ENCODE results near the gene SOX9.
"Not testable (repeated sequence)": the region's sequence is repeated elsewhere in the genome, so short reads cannot be mapped to it uniquely, and the experiment has no call there.

Gene SOX9

DNA sequence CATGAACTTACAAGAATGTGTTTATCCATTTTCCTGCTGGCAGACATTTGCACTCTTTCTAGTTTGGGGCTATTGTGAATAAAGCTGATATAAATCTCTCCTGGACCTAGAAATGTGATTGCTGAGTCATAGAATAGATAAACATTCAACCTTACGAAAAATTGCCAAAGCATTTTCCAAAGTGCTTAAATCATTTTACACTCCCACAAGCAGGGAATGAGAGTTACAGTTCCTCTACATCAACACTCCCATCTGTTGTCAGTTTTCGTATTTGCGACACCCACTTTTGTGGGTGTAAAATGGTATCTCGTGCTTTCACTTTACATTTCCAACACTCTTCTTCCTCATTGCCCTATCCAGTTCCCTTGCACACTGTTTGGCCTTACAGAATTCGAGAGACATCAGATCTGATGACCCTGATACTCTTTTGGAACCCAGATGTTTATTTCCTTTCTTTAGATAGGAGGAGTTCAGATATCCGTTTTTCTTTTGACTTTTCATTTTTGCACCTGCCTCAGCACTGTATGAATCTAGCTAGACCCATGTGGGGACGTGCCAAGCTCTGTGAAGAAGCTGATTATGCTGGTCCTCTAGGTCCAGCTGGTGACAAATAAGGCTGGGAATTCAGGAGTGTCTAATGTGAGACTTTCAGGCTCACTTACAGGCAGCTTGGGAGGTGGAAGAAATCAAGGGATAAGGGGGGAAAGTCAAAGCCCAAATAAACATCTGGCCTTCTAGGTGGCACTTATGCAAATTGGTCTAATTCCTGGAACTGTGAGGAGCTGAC, 14.0 kb downstream of the SOX9 start:
- no peak for DNase-seq

DNA sequence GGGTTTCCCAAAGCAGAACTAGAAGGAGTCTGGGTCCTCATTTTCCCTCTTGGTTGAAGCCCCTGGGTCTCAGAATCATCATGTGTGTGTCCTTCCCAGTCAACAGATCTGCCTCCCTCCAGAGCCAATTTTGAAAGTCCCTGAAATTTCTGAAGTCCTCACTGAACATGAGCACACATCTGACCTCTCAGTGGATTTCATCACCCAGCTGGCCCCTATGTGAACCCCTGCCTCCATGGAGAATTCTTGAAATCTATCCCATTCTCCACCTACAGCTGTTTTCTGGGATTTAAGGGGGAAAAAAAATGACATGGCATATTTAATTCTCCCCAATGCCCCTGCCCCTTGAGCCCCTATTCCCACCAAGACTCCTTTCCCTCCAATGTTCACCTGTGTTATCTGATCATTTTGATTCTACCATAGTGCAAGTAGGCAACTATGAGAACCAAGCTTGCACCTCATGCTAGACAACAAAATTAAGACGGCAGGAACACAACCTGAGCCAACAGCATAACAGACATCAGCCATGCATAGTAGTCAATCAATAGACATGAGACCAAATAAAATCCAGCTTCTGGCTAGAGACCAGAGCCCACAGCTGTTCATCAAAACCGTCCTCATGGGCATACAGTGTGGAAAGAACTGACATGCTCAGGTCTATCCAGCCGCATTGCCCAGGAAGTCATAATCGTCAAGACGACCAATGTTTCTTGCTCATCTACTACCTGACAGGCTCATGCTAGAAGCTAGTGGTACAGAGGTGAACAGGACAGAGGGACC, 14.9 kb downstream of the SOX9 start:
- DNase-seq, result no peak

DNA sequence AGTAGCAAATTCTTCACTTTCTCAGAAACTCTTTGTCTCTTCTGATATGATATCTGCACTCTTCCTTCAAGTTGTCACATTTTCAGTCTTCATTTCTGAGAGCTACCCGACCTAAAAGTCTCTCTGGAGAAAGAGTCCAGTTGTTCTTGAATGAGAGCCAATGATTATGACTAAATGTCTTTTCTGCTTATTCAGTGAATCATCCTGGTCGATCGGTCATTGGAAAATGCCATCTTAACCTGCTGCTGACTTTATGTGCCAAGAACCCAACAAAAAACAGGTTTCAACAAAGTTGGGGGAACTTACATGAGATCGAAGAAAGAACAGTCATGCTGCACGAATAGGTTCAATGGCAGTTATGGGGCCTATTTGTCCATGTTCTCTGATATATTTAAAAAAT, 15.9 kb downstream of the SOX9 start:
- DNase-seq, result no peak

DNA sequence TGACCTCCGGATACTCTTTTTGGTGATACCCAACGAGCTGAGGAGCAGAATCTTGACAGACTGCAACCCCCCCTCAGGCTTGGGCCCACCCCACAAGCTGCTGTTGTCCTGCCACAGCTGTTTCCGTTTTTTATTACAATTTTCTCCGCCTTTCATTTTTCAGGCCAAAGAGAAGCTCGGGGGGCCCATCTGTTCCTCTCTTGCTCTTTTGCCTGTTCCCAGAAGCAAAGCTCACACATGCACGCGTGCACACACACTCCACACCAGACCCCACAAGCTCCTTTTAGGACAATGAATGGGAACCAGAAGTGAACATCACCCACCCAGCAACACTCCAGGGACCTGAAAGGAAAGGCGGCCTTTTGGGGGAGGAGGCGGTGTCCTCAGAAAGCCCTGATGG, 16.3 kb downstream of the SOX9 start:
- DNase-seq, result no peak

DNA sequence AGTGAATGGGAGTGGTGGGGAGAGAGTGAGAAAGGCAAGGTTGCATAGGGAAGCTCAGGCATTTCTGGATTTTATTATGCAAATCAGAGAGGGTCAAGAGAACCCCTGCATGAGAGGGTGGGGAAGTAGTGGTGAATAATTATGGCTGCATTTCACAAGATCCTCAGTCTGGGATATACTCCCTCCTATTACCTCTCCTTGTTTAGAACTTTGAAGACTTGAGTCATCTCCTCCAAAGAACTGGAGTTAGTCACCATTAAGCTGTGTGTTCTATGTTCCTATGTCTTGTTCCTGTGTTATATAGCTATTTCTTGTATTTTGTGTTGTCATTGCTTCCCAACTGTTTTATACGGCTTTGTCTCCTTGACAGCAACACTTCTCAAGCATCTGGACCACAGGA, 18.4 kb downstream of the SOX9 start:
- DNase-seq, result no peak

DNA sequence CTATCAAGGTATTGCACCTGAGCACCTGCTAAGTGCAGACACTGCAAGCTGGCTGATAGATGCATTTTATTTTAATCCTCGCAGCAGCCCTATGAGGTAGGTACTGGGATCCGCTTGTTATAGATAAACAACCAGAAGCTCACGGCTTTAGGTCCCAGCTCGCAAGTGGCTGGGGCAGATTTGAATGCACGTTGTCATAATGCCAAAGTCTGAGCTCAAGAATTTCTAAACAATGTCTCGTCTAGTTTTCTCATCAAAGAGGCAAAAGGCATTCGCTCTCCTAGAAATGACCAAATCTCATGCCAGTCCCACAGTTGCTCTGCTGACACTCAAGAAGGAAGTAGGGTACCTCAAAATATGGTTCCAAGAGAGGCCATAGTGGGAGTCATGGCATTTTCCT, 20.5 kb downstream of the SOX9 start:
- no peak for DNase-seq

DNA sequence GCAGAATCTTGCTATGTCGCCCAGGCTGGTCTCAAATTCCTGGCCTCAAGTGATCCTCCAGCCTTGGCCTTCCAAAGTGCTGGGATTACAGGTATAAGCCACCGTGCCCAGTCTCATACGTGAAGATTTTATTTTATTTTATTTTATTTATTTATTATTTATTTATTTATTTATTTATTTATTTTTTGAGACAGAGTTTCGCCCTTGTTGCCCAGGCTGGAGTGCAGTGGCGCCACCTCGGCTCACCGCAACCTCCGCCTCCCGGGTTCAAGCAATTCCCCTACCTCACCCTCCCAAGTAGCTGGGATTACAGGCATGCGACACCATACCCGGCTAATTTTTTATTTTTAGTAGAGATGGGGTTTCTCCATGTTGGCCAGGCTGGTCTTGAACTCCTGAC, 21.3 kb downstream of the SOX9 start:
- not testable (repeated sequence) for DNase-seq

DNA sequence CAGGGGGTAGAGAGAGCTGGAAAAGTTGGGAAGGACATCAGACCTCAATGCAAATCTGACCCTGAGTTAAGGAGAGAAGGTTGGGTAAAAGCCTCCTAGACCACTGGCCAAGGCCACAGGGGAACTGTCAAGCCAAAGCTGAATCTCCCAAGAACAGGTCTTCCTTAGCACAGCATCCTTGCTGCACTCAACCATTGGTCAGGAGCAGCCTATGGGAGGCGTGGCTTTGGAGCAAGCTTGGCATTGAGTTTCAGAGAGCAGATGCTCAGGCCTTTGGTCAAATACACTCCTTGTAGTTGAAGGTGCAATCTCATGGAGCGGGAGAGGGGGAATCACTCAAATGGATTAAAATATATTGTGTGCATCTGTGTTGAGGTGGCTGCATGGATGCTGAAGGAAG, 21.8 kb downstream of the SOX9 start:
- no peak for DNase-seq

DNA sequence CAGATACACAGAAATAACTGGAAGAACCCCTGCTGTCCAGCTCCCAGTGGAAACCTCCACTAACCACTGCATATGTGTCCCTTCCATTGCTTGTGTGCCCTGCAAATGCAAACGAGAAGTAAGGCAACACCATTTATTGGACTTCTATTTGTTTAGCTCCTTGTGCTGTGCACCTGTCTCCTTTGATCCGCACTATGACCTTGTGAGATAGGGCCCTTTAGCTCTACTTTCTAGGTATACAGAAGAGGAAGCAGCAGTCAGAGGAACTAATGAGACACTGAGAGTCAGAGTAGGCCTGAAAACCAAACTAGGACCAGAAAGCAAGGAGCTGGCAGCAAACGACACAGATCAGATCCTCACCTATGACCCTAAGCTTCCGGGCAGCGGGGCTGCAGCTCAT, 22.4 kb downstream of the SOX9 start:
- DNase-seq, result no peak

DNA sequence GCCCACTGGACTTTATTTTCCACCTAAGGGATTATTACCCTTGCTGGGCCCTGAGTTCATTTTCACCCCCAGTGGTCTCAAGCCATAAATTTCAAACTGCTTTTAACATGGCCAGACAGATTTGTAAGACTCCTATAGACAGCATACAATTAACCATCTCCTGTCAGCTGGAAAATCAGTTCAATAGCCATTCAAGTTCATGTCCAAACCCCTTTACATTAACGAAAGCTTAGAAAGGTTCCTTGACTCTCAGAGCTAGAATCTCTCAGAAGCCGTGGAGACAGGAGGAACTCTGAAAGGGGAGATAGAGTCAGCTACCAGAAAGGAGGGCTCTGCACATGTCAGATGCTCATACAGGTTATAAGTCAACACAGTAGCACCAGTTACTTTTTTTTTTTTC, 23.3 kb downstream of the SOX9 start:
- DNase-seq, result no peak

DNA sequence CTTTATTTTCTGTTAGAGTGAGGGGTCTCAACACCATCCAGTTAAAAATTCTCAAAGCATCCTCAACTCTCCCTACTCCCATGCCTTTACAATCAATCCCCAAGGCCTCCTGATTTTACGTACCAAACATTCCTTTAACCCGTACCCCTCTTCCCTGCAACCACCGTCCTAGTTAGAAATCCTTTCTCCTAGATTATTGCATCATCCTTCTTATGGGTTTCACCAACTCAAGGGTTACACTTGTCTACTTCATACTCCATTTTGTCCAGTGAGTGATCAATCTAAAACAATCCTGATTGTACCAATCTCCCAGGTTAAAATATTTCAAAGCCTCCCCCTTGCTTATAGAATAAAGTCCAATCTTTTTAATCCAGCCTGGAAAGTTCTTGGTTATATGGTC, 24.7 kb downstream of the SOX9 start:
- DNase-seq, result no peak

DNA sequence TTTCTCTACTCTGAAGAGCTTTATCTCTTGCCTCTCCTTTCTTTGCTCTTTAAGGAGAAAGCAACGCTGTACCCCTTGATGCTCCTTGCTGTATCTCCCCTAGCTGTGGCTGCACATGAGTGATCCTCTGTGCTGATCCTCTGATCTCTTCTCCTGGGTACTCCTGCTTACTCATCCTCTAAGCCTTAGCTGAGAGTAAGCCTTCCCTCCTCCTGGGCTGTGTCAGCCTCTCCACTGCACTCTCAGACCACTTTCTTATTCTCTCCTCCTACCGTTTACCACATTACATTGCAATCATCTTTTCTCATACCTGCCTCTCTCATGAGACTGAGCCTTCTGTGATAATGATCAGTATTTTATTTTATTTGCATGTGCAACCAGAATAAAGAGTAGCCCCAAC, 25.1 kb downstream of the SOX9 start:
- no peak for DNase-seq

DNA sequence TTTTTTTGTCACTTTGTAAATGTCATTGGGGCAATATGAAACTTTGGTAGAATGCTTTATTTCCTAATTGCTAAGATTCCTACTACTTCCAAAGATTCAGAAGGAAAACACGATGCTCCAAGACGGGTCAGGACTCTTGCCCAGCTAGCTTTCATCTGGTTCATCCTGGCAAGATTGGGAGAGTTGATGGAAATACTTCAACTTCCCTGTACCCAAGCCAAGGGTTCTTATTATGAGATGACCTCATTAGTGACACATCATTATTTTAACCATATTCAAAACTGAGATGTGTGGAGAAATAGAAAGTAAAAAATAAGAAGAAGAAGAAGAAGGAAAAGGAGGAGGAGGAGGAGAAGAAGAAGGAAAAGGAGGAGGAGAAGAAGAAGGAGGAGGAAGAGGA, 25.6 kb downstream of the SOX9 start:
- no peak for DNase-seq

DNA sequence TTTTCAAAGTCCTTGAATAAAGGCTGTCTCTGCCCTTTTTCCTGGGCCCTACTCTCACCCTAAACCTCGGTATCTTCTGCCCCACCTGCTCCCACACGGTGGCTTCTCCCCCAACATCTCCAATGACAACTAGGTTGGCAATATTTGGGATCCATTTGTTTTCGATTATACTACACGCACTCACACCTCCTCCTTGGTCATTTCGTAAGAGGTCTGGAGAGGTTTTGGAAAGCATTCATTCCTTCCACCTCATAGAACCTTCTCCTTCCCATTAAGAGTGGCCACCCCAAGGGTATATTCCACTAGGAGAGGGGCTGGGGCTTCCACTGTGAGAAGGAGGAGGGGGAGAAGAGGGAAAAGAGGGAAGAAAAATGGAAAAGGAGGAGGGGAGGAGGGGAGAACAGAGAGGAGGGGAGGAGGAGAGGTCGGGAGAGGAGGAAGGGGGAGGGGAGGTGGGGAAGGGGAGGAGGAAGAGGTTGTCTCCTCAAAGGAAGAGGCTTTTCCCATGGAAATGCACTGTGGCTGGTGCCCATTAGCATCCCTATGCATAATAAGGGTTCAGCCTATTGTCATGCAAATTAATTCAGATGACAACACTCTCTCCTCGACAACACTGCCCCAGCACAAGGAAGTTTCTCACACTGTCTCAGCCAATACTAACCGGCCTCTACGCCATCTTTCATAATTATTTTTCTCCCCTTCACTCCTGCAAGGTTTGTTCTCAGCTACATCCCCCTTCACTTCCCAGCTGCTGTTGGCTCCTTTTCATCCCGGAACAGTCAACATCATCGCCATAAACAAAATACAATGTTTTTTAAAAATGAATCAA, 30.0 kb downstream of the SOX9 start:
- DNase-seq, result no peak

DNA sequence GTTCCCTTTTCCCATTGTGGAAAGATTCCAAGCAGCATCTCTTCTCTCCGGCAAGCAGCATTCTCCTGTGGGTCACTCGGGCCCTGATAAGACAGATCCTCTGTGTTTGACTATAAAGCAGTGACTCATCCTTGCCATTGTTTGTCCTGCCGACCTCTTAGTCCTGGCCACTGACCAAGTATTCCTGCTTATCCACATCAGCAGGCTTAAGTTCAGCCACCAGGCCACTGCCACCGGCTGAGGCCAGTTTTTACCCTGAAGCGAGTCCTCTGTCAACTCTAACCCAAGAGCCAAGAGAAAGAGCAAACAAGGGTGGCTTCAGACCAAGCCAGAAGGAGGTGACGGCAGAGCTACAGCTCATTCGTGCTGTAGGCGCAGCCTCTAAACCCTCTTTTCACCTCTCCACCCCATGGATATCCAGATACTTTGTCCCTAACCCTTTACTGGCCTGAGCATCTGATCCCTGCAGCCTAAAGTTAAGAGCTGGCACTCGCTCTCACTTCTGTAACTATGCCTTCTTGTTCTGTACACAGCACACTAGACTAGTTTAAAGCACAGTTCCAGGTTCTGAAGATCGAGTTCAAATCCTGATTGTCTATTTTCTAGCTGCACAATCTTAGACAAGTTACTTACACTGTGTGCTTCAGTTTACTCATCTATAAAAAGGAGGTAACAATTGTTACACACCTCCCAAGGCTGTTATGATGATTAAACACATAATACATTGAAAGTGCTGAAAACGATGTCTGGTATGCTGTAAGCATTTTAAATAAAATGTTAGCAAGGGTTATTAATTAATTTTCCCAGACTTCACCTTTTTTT, 31.0 kb downstream of the SOX9 start:
- no peak for DNase-seq

DNA sequence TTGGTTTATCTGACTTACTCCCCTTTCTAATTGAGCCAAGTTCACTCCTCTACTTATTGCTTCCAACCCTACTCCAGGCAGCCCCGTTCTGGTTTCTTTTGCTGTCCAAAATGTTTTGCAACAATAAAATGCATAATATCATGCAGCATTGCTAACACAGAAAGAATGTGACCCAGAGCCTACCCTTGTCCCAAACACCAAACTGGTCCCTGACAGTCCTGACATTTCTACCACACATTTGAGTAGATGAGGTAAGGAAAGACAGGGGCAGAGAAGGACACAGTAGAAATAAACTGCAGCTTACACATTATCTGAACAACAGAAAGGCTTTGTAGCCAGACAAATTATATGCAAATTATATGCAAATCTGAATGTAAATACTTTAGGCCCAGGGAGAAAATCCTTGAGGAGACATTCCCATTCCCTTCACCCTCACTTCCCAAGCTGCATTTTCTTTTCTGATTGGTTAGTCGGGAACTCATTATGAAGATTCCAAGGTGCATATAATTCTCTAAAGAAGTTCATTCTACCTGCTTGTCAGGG, 31.6 kb downstream of the SOX9 start:
- DNase-seq, result no peak

DNA sequence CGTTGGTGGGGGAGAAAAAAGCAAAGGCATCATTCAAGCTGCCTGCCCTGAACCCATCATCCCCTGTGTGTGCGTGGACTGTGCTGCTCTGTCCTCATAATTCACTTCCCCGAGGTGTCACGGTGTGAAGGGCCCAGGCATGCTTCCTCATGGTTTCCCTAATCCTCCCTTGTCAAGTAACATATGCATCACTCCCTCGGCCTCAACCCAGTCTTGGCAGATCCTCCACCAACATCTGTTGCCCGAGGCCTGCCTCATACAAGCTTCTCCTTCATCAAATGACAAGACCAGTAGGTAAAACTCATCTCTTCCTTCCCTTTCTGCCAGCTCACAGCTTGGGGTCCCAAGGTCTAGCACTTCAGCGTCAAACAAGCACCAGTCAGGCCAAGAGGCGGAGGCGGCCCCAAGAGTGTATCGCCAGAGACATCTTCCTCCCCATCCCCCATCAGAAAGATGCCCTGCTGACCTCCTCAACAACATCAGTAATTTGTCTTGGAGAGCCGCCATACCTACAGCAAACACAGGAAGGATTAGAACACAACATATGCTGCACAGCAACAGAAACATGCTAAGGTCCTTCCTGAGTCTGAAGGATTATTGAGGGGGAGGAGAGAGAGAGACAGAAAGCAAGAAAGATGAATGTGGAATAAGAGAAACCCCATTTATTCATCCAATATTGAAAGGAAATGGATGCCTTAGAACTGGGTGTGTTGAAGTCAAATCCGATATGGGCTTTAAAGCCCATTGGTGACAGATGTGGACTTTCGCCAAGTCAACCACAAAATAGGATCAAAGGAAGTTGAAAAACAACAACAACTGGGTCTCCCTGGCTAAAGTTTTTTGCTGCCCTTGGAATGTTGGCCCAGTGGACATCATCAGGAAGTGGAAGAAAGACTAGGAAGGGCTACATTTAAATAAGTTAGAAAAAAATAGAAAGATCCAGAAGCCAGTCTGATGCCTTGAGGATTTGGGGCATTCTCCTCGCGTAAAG, 38.4 kb downstream of the SOX9 start:
- no peak for DNase-seq

DNA sequence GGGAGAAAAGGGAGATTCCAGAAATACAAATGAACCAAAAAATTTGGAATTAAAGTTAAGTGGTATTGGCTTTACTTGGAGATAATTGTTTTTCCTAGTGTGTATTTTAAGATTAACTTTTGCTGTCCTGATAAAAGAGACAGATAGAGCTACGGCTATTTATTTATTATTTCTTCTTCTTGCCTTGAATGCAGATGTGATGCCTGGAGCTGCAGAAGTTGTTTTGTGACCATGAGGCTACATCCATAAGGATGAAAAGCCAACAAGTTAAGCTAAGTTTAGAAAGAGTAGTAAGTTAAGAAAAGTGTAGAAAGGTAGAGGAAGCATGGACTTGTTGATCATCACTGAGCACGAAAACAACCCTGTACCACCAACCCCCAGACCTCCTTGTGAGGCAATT, 41.7 kb downstream of the SOX9 start:
- no peak for DNase-seq

DNA sequence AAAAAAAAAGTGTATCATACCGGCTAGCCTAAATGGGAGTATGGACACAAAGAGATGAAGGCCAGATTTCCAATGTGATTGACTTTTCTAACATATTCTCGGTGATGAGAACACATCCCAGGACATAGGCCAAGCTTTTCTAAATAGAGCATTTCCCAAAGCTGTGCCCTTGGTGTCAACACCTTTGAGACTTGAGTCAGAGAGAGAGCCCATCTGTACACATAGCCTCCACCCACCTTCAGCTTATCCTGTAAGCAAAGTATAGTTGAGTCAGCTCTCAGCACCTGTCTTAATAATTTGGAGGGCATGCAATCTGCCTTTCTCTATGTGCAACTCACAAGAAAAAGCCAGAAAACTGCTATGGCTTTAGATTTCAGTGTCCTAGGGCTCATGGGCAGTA, 42.7 kb downstream of the SOX9 start:
- no peak for DNase-seq

DNA sequence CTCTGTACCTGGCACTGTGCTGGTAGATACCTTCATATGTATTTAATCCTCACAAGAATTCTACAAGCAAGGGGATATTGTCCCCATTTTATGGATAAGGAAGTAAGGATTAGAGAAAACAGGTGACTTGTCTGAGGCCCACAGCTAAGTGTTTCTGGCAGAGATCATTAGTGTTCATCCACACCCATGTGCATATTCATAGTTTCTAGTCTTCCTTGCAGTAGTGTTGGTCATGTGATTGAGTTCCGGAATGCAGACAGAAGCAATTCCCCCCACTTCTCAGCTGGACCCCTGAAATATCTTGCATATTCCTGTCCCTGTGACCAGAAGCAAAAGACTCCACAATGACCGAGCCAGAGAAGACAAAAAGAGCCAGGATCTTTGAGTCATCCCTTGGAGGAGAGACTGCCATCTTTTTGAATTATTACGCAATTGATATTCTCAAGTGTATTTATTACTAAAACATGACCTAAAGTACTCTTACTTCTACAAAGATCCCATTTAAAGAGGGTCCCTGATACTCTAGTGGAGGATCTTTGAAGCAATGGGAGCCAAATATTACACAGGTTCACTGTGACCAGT, 43.4 kb downstream of the SOX9 start:
- no peak for DNase-seq

Data from activated CD4-positive, alpha-beta T cell treated with anti-CD3 and anti-CD28 coated beads for 1 hour (primary cell).